HAP-1 (cell line): Measurements from ENCODE around the gene THSD1.
"Not testable (repeated sequence)": the region's sequence is repeated elsewhere in the genome, so short reads cannot be mapped to it uniquely, and the experiment has no call there.

Source experiments
- DNase-seq, 2 experiments: peaks; one replicate each; pipeline ENCODE4 v3.0.0-alpha.2; 2016 to 2020; ENCODE audit warnings: low spot score in 2 of 2
- H3K27me3 ChIP-seq: fragments of 250-450 bp; sonication (Bioruptor Pico); 2 replicates; pipeline ENCODE4 v1.5.1; 2020; ENCODE audit warnings: low read depth, mild to moderate bottlenecking, moderate library complexity
- H3K36me3 ChIP-seq: fragments of 250-450 bp; sonication (Bioruptor Pico); replicated peaks from 2 replicates; pipeline ENCODE4 v1.5.1; 2020; ENCODE audit warnings: mild to moderate bottlenecking
- H3K4me1 ChIP-seq: fragments of 250-450 bp; sonication (Bioruptor Pico); 2 replicates; pipeline ENCODE4 v1.5.1; 2020; ENCODE audit warnings: mild to moderate bottlenecking
- H3K4me3 ChIP-seq: fragments of 250-450 bp; sonication (Bioruptor Pico); 2 replicates; pipeline ENCODE4 v1.5.1; 2020; ENCODE audit warnings: mild to moderate bottlenecking, moderate library complexity
- H3K9me3 ChIP-seq: fragments of 250-450 bp; sonication (Bioruptor Pico); 2 replicates; pipeline ENCODE4 v1.5.1; 2020; ENCODE audit warnings: mild to moderate bottlenecking, moderate library complexity
- in situ Hi-C: fragments of 300-500 bp; cut with MboI; formaldehyde crosslinking; loops from 3 replicates; pipeline ENCODE4 v1.14.3; 2020; ENCODE audit warnings: low sequenced_read_pairs, inconsistent platforms, mixed read lengths

Gene THSD1

DNA sequence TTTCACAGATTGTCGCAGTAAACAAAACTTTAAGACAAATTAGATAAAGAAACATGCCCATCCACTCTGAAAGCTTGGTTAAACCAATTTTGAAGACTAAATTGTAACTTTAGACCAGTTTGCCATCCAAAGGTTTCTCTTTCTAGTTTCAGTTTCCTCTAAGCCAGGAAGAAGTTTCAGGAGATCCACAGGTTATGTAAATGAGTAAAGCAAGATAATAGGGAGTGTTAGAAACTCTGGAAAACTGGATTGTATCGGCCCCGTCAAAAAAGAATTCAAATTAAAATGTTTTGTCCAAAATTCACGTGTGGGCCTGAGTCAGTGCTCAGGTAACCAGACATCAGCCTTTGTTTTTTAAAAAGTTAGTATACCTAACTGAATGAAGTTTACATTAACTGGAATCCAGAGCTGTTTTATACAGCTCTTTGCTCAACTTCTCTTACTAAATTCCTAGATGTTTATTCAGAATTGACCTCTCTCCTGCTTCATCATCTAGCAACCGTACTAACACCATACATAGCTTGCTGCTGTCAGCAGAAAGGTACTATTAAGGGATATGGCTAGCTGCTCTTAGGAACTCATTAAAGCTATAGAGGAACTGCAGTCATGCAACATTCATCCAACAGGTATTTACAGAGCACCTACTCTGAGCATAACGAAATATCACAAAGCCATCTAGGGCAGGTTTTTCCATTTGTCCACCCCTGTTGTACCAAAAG is 43.6 kb downstream of the THSD1 start:
- H3K9me3 ChIP-seq, in situ Hi-C loops, H3K4me1 ChIP-seq, DNase-seq, H3K36me3 ChIP-seq, H3K4me3 ChIP-seq: not testable (repeated sequence)
- H3K27me3 ChIP-seq = peaks cover 38% of the 10 kb centered on the region

GRCh38 chr13:52361225-52361624 is 44.7 kb downstream of the THSD1 start:
- no peaks in the 10 kb centered on the region for H3K36me3 ChIP-seq
- no peak overlapping the region for H3K4me3 ChIP-seq
- in situ Hi-C loops = no loop called here
- no peak for DNase-seq
- peaks cover 4% of the 10 kb centered on the region for H3K4me1 ChIP-seq
- peaks cover 48% of the 10 kb centered on the region for H3K27me3 ChIP-seq
- no peaks in the 10 kb centered on the region for H3K9me3 ChIP-seq

DNA sequence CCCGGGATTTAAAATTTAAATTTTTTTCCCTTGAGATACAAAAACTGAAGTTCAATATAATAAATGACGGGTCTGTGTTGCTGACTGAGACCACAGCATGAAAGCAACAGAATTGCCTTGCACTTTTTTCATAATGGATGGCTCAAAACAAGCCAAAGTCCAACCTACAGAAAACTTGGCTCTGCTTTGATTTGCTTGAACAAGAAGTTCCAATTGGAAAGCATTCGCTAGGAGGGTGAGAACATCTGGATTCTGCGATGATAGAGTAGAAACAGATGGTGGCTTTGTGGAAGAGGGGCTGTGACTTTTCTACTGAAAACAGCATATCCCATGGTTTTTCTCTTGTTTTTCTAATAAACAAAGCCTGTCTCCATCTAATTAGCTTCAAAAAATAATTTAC is 46.4 kb downstream of the THSD1 start:
- H3K4me1 ChIP-seq = no peaks in the 10 kb centered on the region
- no peaks in the 10 kb centered on the region for H3K9me3 ChIP-seq
- H3K27me3 ChIP-seq = peaks cover 51% of the 10 kb centered on the region
- H3K4me3 ChIP-seq = no peak overlapping the region
- no peak for DNase-seq
- no peaks in the 10 kb centered on the region for H3K36me3 ChIP-seq
- in situ Hi-C loops = no loop called here

DNA sequence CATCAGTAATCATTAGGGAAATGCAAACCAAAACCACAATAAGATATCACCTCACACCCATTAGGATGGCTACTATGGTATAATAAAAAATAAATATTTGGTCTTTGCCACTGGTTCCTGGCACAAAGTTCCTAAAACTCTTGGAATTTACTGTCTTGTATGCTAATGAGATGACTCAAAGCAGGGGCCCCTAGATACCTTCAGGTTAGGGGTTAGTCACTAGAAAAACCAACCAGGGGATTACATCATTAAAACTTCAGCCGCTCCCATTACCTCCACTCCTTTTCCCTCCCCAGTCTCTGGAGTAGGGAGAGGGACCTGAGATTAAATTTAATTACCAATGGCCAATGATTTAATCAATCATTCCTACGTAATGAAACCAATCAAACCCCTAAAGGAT is 49.6 kb downstream of the THSD1 start:
- no peaks in the 10 kb centered on the region for H3K9me3 ChIP-seq
- H3K36me3 ChIP-seq = no peaks in the 10 kb centered on the region
- no peaks in the 10 kb centered on the region for H3K4me1 ChIP-seq
- peaks cover 45% of the 10 kb centered on the region for H3K27me3 ChIP-seq
- in situ Hi-C loops = no loop called here
- H3K4me3 ChIP-seq = no peak overlapping the region
- DNase-seq = no peak

DNA sequence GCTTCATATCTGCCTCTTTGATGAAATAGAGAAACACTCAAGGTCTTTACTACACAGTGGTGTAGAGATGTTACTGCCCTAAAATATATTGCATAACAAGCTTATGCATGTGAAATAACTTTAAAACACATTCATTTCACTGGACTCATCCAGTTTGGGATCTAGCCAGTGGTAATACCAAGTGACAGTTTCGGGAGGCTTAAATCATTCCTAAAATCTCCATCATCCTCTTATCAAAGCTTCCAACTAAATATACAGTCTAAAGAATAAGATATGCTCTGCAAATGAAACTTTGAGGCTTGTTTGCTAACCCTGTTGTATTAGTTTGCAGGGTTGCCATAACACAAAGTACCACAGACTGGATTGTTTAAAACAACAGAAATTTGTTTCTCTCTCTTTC is 52.8 kb downstream of the THSD1 start:
- DNase-seq = no peak
- no peaks in the 10 kb centered on the region for H3K36me3 ChIP-seq
- no peaks in the 10 kb centered on the region for H3K9me3 ChIP-seq
- no peaks in the 10 kb centered on the region for H3K4me1 ChIP-seq
- H3K27me3 ChIP-seq = peaks cover 30% of the 10 kb centered on the region
- in situ Hi-C loops = no loop called here
- no peak overlapping the region for H3K4me3 ChIP-seq

GRCh38 chr13:52348983-52349780 is 56.8 kb downstream of the THSD1 start:
- DNase-seq = no peak
- Histone ChIP-seq H3K9me3 (no peaks in the 10 kb centered on the region), H3K36me3 (no peaks in the 10 kb centered on the region), H3K27me3 (peaks cover 12% of the 10 kb centered on the region), H3K4me1 (no peaks in the 10 kb centered on the region), H3K4me3 (no peak overlapping the region)
- in situ Hi-C loops = no loop called here

- peaks cover 12% of the 10 kb centered on the region for H3K27me3 ChIP-seq
- no peak overlapping the region for H3K4me3 ChIP-seq
- no peaks in the 10 kb centered on the region for H3K9me3 ChIP-seq
- no peaks in the 10 kb centered on the region for H3K36me3 ChIP-seq
- H3K4me1 ChIP-seq = no peaks in the 10 kb centered on the region
- DNase-seq = no peak
- in situ Hi-C loops = no loop called here
Measured at GRCh38 chr13:52348071-52348470, 57.9 kb downstream of the THSD1 start.

DNA sequence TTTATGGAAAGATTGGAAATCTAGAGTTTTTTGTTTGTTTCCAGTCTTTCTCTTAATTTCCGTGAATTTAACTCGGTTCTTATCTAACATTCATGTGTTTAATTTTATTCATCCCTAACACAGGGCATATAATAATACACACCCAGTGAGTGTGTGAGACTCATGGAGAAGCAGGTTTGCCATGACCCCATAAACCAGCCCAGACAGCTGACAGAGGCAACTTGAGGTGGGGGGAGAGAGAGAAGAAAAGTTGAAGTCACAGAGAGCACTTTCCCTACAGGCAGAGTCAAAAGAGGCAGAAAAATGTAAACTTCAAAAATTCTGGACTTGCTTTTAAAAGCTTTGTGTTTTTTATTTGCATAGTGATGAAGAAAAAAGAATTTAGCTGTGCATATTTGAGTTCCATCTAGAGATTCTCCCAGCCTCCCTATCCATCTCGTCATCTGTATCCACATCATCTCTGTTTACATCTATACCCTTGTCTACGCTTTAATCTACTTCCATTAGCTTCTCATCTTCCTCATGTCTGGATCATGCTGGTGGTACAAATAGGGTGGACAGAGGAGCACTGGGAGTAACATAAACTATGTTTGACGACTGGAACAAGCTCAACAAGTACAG is 60.2 kb downstream of the THSD1 start:
- in situ Hi-C loops = no loop called here
- Histone ChIP-seq H3K9me3 (no peaks in the 10 kb centered on the region), H3K4me3 (no peak overlapping the region), H3K36me3 (no peaks in the 10 kb centered on the region), H3K4me1 (no peaks in the 10 kb centered on the region), H3K27me3 (peaks cover 12% of the 10 kb centered on the region)
- no peak for DNase-seq

GRCh38 chr13:52345048-52345447 is 60.9 kb downstream of the THSD1 start:
- DNase-seq = no peak
- Histone ChIP-seq H3K9me3 (no peaks in the 10 kb centered on the region), H3K4me3 (no peak overlapping the region), H3K27me3 (peaks cover 12% of the 10 kb centered on the region), H3K4me1 (no peaks in the 10 kb centered on the region), H3K36me3 (no peaks in the 10 kb centered on the region)
- in situ Hi-C loops = no loop called here

DNA sequence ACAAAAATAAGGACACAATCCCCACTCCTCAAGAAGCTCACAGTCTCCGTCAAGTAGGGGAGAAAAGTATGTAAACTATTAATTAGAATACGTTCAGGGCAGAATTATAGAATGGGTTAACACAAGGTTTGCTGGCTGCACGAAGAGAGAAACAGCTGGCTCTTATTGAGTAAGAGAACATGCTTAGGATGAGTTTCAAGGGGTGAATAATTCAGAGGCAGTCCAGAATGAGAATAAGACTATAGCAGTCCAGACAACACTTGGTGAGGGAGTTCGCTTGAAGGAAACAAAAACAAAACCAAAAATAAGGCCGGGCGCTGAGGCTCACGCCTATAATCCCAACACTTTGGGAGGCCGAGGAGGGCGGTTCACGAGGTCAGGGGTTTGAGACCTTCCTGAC is 61.9 kb downstream of the THSD1 start:
- in situ Hi-C loops = no loop called here
- H3K9me3 ChIP-seq = no peaks in the 10 kb centered on the region
- no peak for DNase-seq

GRCh38 chr13:52342203-52342602 is 63.8 kb downstream of the THSD1 start:
- DNase-seq, H3K4me1 ChIP-seq, H3K4me3 ChIP-seq, H3K36me3 ChIP-seq, H3K27me3 ChIP-seq, in situ Hi-C loops, H3K9me3 ChIP-seq: not testable (repeated sequence)

More for the DNA sequence above, 61.9 kb downstream of the THSD1 start:
- Histone ChIP-seq H3K4me1 (no peaks in the 10 kb centered on the region), H3K27me3 (peaks cover 15% of the 10 kb centered on the region), H3K36me3 (no peaks in the 10 kb centered on the region), H3K4me3 (no peak overlapping the region)

GRCh38 chr13:52337828-52338455 is 68.0 kb downstream of the THSD1 start:
- in situ Hi-C loops, H3K9me3 ChIP-seq, H3K27me3 ChIP-seq, H3K4me3 ChIP-seq, H3K36me3 ChIP-seq, DNase-seq, H3K4me1 ChIP-seq: not testable (repeated sequence)

- H3K9me3 ChIP-seq, in situ Hi-C loops, H3K4me3 ChIP-seq, H3K36me3 ChIP-seq, DNase-seq, H3K4me1 ChIP-seq, H3K27me3 ChIP-seq: not testable (repeated sequence)
Measured at GRCh38 chr13:52334107-52334506, 71.9 kb downstream of the THSD1 start.

GRCh38 chr13:52331844-52332243 is 74.1 kb downstream of the THSD1 start:
- DNase-seq, H3K27me3 ChIP-seq, H3K4me1 ChIP-seq, H3K9me3 ChIP-seq, H3K36me3 ChIP-seq, in situ Hi-C loops, H3K4me3 ChIP-seq: not testable (repeated sequence)
